Heart left ventricle (tissue), 13 donors: Measurements from ENCODE around the gene CSTB.

ENCODE experiments used
- CTCF ChIP-seq, 12 donors: fragments of 200-600 bp; sonication (generic) in 4 of 12; IDR thresholded peaks; one replicate each; pipeline versions ENCODE4 v1.5.0 to v1.8.0; 2018 to 2022; ENCODE audit warnings: antibody characterized with exemption in 12 of 12, mild to moderate bottlenecking in 5 of 12
- POLR2A ChIP-seq, 2 donors: fragments of 450-650 bp; IDR thresholded peaks; one replicate each; pipeline ENCODE4 v1.6.1; 2017; ENCODE audit warnings: antibody characterized with exemption in 2 of 2, mild to moderate bottlenecking in 2 of 2, moderate library complexity in 2 of 2
- donor health status: ischemic (EF 13 %, LVEDD 7.1; RV severe dilation, severe dysfunction).
- donor health status: DM: no; HTN: yes; CAD: no.
- donor health status: DM: no; HTN: no; CAD: no.
- donor health status: ischemic (EF 25% LVEDD 6.9; RV normal size, moderate dysfunction).
- donor health status: ischemic (EF 25% LVEDD 5.7; RV mildly dilated, moderate dysfunction).
- donor health status: ischemic (EF 35%, LVEDD 5.7; RV mildly dilated, moderate dysfunction).
- donor health status: nonischemic (EF 11% LVEDD 7.7; RV severe dilation, severe dysfunction).
- donor health status: DM: yes; HTN: yes; CAD: no.
- donor health status: PGD.
- donor health status: ischemic (EF 29% LVEDD 5.4; RV normal size, mild dysfunction).
- donor health status: nonischemic (EF 23%, LVEDD 6.1; RV moderate dilation, normal function).

- TF ChIP-seq CTCF (IDR thresholded peaks at IDR 0.05) (no peak), POLR2A (IDR thresholded peaks at IDR 0.05) (no peak)
Observed at GRCh38 chr21:43793243-43793642, 17.1 kb upstream of the CSTB start.
